ENCODE data around the gene PDE6A.

DNA sequence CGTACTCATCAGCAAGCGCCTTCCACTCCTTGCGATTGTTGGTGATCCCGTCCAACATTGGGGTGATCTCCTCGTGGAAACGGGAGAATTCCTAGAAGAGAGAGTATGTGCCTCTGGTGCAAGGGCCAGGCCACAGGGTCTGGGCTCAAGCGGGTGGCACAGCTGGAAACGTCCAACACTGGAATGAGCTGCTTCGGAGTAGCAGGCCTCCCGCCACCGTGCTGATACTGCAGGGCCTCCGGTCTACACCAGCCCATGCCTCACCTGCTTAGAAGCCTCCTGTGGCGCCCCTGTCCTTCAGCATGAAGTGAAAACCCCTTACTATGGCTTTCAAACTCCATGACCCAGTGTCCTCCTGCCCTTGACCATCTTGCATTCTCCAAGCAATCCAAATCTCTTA lies 81.4 kb downstream of the PDE6A start:
- TF ChIP-seq, protein P1, sequence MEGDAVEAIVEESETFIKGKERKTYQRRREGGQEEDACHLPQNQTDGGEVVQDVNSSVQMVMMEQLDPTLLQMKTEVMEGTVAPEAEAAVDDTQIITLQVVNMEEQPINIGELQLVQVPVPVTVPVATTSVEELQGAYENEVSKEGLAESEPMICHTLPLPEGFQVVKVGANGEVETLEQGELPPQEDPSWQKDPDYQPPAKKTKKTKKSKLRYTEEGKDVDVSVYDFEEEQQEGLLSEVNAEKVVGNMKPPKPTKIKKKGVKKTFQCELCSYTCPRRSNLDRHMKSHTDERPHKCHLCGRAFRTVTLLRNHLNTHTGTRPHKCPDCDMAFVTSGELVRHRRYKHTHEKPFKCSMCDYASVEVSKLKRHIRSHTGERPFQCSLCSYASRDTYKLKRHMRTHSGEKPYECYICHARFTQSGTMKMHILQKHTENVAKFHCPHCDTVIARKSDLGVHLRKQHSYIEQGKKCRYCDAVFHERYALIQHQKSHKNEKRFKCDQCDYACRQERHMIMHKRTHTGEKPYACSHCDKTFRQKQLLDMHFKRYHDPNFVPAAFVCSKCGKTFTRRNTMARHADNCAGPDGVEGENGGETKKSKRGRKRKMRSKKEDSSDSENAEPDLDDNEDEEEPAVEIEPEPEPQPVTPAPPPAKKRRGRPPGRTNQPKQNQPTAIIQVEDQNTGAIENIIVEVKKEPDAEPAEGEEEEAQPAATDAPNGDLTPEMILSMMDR (conservative IDR thresholded peaks at IDR 0.05) = no peak
- TF ChIP-seq EZH2 (IDR thresholded peaks at IDR 0.05; ENCODE audit: low read depth) = no peak
